GM12878 (cell line): Measurements from ENCODE around the gene INO80D. TPM values are rescaled to one million over a fixed set of nuclear protein-coding genes. Genes with fewer than 3 reads are reported as not detected.

Experiments
- ATAC-seq: fragments of 200-7000 bp; cut with Tn5 transposase; 3 replicates; pipeline ENCODE4 v1.9.1; 2020; ENCODE audit warnings: mild to moderate bottlenecking, moderate library complexity
- BruUV-seq: library from RNA; stranded (reverse); fragments of 400-500 nt; replicated peaks from 2 replicates; lab custom pipeline; 2021; lab: Mats Ljungman, UMichigan
- CTCF ChIA-PET: fragments of 300-600 bp; sonication (Branson Sonifier 250); formaldehyde crosslinking; extraction: SDS; loops from one replicate; lab custom pipeline; 2021; ENCODE audit warnings: inconsistent platforms; lab: Yijun Ruan, JAX
- POLR2A ChIA-PET: fragments of 350-600 bp; formaldehyde crosslinking; extraction: SDS; loops from one replicate; lab custom pipeline; 2021; ENCODE audit warnings: inconsistent platforms; lab: Charles Lee
- RAD21 ChIA-PET: fragments of 300-600 bp; sonication (Branson Sonifier 250); formaldehyde crosslinking; loops from one replicate; lab custom pipeline; 2023; ENCODE audit warnings: antibody characterized with exemption; ENCODE audit not compliant: unreplicated experiment; lab: Charles Lee
- SMC1A ChIA-PET: fragments of 300-600 bp; sonication (Branson Sonifier 250); formaldehyde crosslinking; loops from one replicate; lab custom pipeline; 2023; ENCODE audit not compliant: unreplicated experiment, uncharacterized antibody; lab: Charles Lee
- DNase-seq: peaks from one replicate; pipeline ENCODE4 v3.0.0-alpha.2; 2011; ENCODE audit warnings: low read depth, low spot score
- FAIRE-seq: peaks from 3 replicates; lab custom pipeline; 2011; peaks lifted over from hg19 to GRCh38; lab: Jason Lieb, UNC
- H2AFZ ChIP-seq: 2 replicates; pipeline ENCODE4 v1.6.0; 2011; ENCODE audit warnings: low read depth, low read length, control low read depth; ENCODE audit not compliant: control insufficient read depth
- H3K27ac ChIP-seq: 2 replicates; pipeline ENCODE4 v1.5.1; 2011; ENCODE audit warnings: control low read depth; ENCODE audit not compliant: control insufficient read depth, insufficient read depth
- H3K27me3 ChIP-seq, 2 experiments: replicated peaks in 1 of 2; 2 replicates each; pipeline versions ENCODE4 v1.6.0 to v1.6.1; 2011; ENCODE audit warnings: low read length in 1 of 2; ENCODE audit not compliant: control insufficient read depth in 2 of 2, insufficient read depth in 2 of 2
- H3K36me3 ChIP-seq, 2 experiments: 2 replicates each; pipeline ENCODE4 v1.5.1; 2011; ENCODE audit warnings: low read length in 1 of 2; ENCODE audit not compliant: control insufficient read depth in 2 of 2, insufficient read depth in 2 of 2
- H3K4me1 ChIP-seq: 2 replicates; pipeline ENCODE4 v1.6.1; 2011; ENCODE audit warnings: mild to moderate bottlenecking, low read length, moderate library complexity, mixed read lengths; ENCODE audit not compliant: control insufficient read depth, insufficient read depth
- H3K4me2 ChIP-seq: 2 replicates; pipeline ENCODE4 v1.6.0; 2011; ENCODE audit warnings: control low read depth; ENCODE audit not compliant: control insufficient read depth, insufficient read depth
- H3K4me3 ChIP-seq: fragments of 200-600 bp; sonication (generic); 2 replicates; pipeline ENCODE4 v1.5.1; 2016
- H3K79me2 ChIP-seq: 2 replicates; pipeline ENCODE4 v1.6.0; 2011; ENCODE audit warnings: low read length; ENCODE audit not compliant: control insufficient read depth, insufficient read depth
- H3K9ac ChIP-seq: 2 replicates; pipeline ENCODE4 v1.8.0; 2011; ENCODE audit warnings: low read length, control low read depth, mixed read lengths; ENCODE audit not compliant: control insufficient read depth, insufficient read depth
- H3K9me3 ChIP-seq: replicated peaks from 3 replicates; pipeline ENCODE4 v1.5.1; 2011; ENCODE audit warnings: mild to moderate bottlenecking, low read length; ENCODE audit not compliant: control insufficient read depth, insufficient read depth
- H4K20me1 ChIP-seq: 2 replicates; pipeline ENCODE4 v1.6.0; 2011; ENCODE audit not compliant: control insufficient read depth, insufficient read depth
- CREB1 ChIP-seq: IDR thresholded peaks from 2 replicates; pipeline ENCODE4 v1.6.1; 2012; ENCODE audit warnings: low read depth, mild to moderate bottlenecking, inconsistent platforms
- DPF2 ChIP-seq: fragments of 450-650 bp; IDR thresholded peaks from 2 replicates; pipeline ENCODE4 v1.6.1; 2017; ENCODE audit warnings: mild to moderate bottlenecking
- ETV6 ChIP-seq, 2 experiments: fragments of 450-650 bp in 1 of 2; IDR thresholded peaks in 1 of 2; conservative IDR thresholded peaks in 1 of 2; 2 replicates each; pipeline ENCODE4 v1.6.1; 2014; ENCODE audit warnings: antibody characterized with exemption in 1 of 2, borderline replicate concordance in 1 of 2, low read depth in 1 of 2, mild to moderate bottlenecking in 1 of 2, moderate library complexity in 1 of 2
- IKZF1 ChIP-seq: fragments of 450-650 bp; conservative IDR thresholded peaks from 2 replicates; pipeline ENCODE4 v1.6.1; 2017; ENCODE audit warnings: antibody characterized with exemption, mild to moderate bottlenecking
- KAT2A ChIP-seq: conservative IDR thresholded peaks from 2 replicates; pipeline ENCODE4 v1.6.1; 2011; ENCODE audit warnings: low read depth, low read length; ENCODE audit not compliant: control insufficient read depth
- NFXL1 ChIP-seq: fragments of 450-650 bp; IDR thresholded peaks from 2 replicates; pipeline ENCODE4 v1.6.1; 2017; ENCODE audit warnings: antibody characterized with exemption, mild to moderate bottlenecking, borderline replicate concordance
- NR2F1 ChIP-seq: fragments of 450-650 bp; conservative IDR thresholded peaks from 2 replicates; pipeline ENCODE4 v1.6.1; 2017; ENCODE audit warnings: mild to moderate bottlenecking
- SKIL ChIP-seq: fragments of 450-650 bp; IDR thresholded peaks from 2 replicates; pipeline ENCODE4 v1.6.1; 2017; ENCODE audit warnings: mild to moderate bottlenecking, low read depth, inconsistent platforms; ENCODE audit not compliant: poor library complexity, severe bottlenecking
- SPI1 ChIP-seq: IDR thresholded peaks from 2 replicates; pipeline ENCODE4 v1.6.1; 2011; ENCODE audit warnings: low read depth, mild to moderate bottlenecking, low read length, moderate library complexity, borderline replicate concordance; ENCODE audit not compliant: insufficient read depth
- USF1 ChIP-seq: IDR thresholded peaks from 2 replicates; pipeline ENCODE4 v1.6.1; 2011; ENCODE audit warnings: borderline replicate concordance, low read depth, mild to moderate bottlenecking, moderate library complexity, mixed read lengths, low read length; ENCODE audit not compliant: insufficient read depth; ENCODE audit errors: extremely low read length
- ZNF384 ChIP-seq: IDR thresholded peaks from 2 replicates; pipeline ENCODE4 v1.6.1; 2012; ENCODE audit warnings: low read depth, mild to moderate bottlenecking, low read length, improper control_type of control experiment, borderline replicate concordance
- ZNF592 ChIP-seq: fragments of 450-650 bp; IDR thresholded peaks from 2 replicates; pipeline ENCODE4 v1.6.1; 2017; ENCODE audit warnings: mild to moderate bottlenecking, moderate library complexity
- ZSCAN29 ChIP-seq: fragments of 450-650 bp; IDR thresholded peaks from 2 replicates; pipeline ENCODE4 v1.6.1; 2017; ENCODE audit warnings: mild to moderate bottlenecking, moderate library complexity
- WGBS: methylation state at CpG from one replicate; pipeline ENCODE4 v1.1.6; 2016; ENCODE audit warnings: low lambda C conversion rate; ENCODE audit not compliant: insufficient replicate concordance, insufficient coverage; ENCODE audit errors: missing lambda C conversion rate; 5-methylcytosine and 5-hydroxymethylcytosine counted together
- in situ Hi-C: fragments of 300-500 bp; cut with MboI; formaldehyde crosslinking; loops from 9 replicates; pipeline ENCODE4 v1.14.3; 2018; ENCODE audit warnings: mixed read lengths
- intact Hi-C: fragments of 100-400 bp; cut with micrococcal nuclease; formaldehyde crosslinking; loops from one replicate; pipeline ENCODE4 v1.14.2; 2022; ENCODE audit not compliant: unreplicated experiment
- polyA plus RNA-seq, 11 experiments: library from polyadenylated mRNA; depleted of rRNA in 4 of 11; unstranded in 6 of 11; stranded (reverse) in 5 of 11; fragments of >200 nt; fragmentation: Nextera tagmentation in 4 of 11; fragmentation: Illumina TruSeq in 1 of 11; extraction: Ambion mirVana in 4 of 11; extraction: Trizol in 1 of 11; gene quantifications; 1 replicate in 1 of 11; 2 replicates in 10 of 11; pipeline versions ENCODE4 v1.2.1 to v1.2.3, GENCODE V29; 2011 to 2016; ENCODE audit warnings: inconsistent platforms in 2 of 11, missing spikeins in 2 of 11, low read depth in 1 of 11
- total RNA-seq, 4 experiments: library from RNA; depleted of rRNA in 3 of 4; stranded (reverse); fragments of >200 nt in 3 of 4; fragmentation: Illumina TruSeq in 1 of 4; extraction: Trizol in 1 of 4; gene quantifications; 2 replicates each; pipeline versions ENCODE4 v1.2.1 to v1.2.3, GENCODE V29; 2013 to 2021

INO80D gene
- total and polyA plus RNA-seq, 10 of the 15 experiments (the other 5 are each of a cell fraction or from before 2014, with no cell fraction given): 0.73 to 16.3 (median 4.7) TPM

GRCh38 chr2:206049392-206049791 lies 36.6 kb downstream of the INO80D start (continued):
- no peak for TF ChIP-seq SPI1
- TF ChIP-seq CREB1: no peak
- no peak for TF ChIP-seq ZNF592
- TF ChIP-seq ZNF384: no peak
- TF ChIP-seq DPF2: no peak
- no peak for TF ChIP-seq ETV6 (conservative IDR thresholded peaks at IDR 0.05 in 1 of 2, IDR thresholded peaks at IDR 0.05 in 1 of 2; ENCODE audit: borderline replicate concordance in 1 of 2, low read depth in 1 of 2)
- TF ChIP-seq IKZF1: no peak

- Histone ChIP-seq H3K9me3 (no peaks in the 10 kb centered on the region), H3K79me2 (no peaks in the 10 kb centered on the region; the same call in none of the 2 replicates), H3K9ac (no peak overlapping the region), H4K20me1 (no peaks in the 10 kb centered on the region), H3K4me3 (no peak overlapping the region), H3K27ac (no peak overlapping the region), H3K4me1 (no peaks in the 10 kb centered on the region), H3K4me2 (no peak overlapping the region), H2AFZ (no peak overlapping the region), H3K36me3 (peaks cover 0 to 15% of the 10 kb centered on the region in 2 experiments; a peak in 2 of 4 replicates), H3K27me3 (no peaks in the 10 kb centered on the region)
- SMC1A ChIA-PET: interaction anchor here (1.0 kb wide), 1 partner anchor 74 kb away, joined by 3 read pairs; no protein-coding TSS in a partner anchor
- CTCF ChIA-PET: interaction anchor here (0.8 to 1.7 kb wide), 2 partner anchors 9 to 50 kb away, joined by 4 read pairs; no protein-coding TSS in a partner anchor
- BruUV-seq: no TSS peak
- WGBS: 92% methylated on average over 1 of the region's 1 CpG
- POLR2A ChIA-PET: no interaction called here
- RAD21 ChIA-PET: interaction anchor here (1.1 kb wide), 1 partner anchor 23 kb away, joined by 3 read pairs; no protein-coding TSS in a partner anchor
- intact Hi-C loops (no loop called here), in situ Hi-C loops (no loop called here)
- DNase-seq: no peak
- TF ChIP-seq IKZF1: no peak
- TF ChIP-seq KAT2A: no peak
- no peak for TF ChIP-seq SPI1
- TF ChIP-seq SKIL: no peak
- TF ChIP-seq ZSCAN29: no peak
- no peak for TF ChIP-seq NR2F1
- TF ChIP-seq USF1: no peak
- no peak for TF ChIP-seq NFXL1
- no peak for FAIRE-seq
- no peak for ATAC-seq
Measured at GRCh38 chr2:206045251-206045650, 40.7 kb downstream of the INO80D start.
